Measurements from ENCODE around the gene SLC26A1. TPM values are rescaled to one million over a fixed set of nuclear protein-coding genes. Genes with fewer than 3 reads are reported as not detected.

The SLC26A1 gene
- total RNA-seq, 1 experiment from 2014 or later, result 0.16 TPM

- intact Hi-C loops (cut with micrococcal nuclease), result no loop called here
- CTCF ChIA-PET, result interaction anchor here (0.7 to 0.9 kb wide), 2 partner anchors 23 to 107 kb away, joined by 3 read pairs; no protein-coding TSS in a partner anchor
- H3K27ac Mint-ChIP-seq (ENCODE audit: low read depth, unreplicated experiment), result no peak overlapping the region
- TF ChIP-seq, protein P1, sequence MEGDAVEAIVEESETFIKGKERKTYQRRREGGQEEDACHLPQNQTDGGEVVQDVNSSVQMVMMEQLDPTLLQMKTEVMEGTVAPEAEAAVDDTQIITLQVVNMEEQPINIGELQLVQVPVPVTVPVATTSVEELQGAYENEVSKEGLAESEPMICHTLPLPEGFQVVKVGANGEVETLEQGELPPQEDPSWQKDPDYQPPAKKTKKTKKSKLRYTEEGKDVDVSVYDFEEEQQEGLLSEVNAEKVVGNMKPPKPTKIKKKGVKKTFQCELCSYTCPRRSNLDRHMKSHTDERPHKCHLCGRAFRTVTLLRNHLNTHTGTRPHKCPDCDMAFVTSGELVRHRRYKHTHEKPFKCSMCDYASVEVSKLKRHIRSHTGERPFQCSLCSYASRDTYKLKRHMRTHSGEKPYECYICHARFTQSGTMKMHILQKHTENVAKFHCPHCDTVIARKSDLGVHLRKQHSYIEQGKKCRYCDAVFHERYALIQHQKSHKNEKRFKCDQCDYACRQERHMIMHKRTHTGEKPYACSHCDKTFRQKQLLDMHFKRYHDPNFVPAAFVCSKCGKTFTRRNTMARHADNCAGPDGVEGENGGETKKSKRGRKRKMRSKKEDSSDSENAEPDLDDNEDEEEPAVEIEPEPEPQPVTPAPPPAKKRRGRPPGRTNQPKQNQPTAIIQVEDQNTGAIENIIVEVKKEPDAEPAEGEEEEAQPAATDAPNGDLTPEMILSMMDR (IDR thresholded peaks at IDR 0.05; ENCODE audit: unreplicated experiment), result no peak
- no peaks in the 10 kb centered on the region for H3K27me3 Mint-ChIP-seq (ENCODE audit: insufficient read depth, unreplicated experiment)
- no peak overlapping the region for H3K4me3 Mint-ChIP-seq (ENCODE audit: unreplicated experiment)
- no peaks in the 10 kb centered on the region for H3K4me1 Mint-ChIP-seq (ENCODE audit: insufficient read depth, unreplicated experiment)
- BruUV-seq (replicated peaks), result no TSS peak
- H3K36me3 Mint-ChIP-seq (ENCODE audit: insufficient read depth, unreplicated experiment), result no peaks in the 10 kb centered on the region
- no peaks in the 10 kb centered on the region for H3K9me3 Mint-ChIP-seq (ENCODE audit: unreplicated experiment)
- POLR2A ChIA-PET, result no interaction called here
- no peak for DNase-seq (ENCODE audit: unreplicated experiment)
Observed at GRCh38 chr4:948936-949300, 44.3 kb downstream of the SLC26A1 start.

DNA sequence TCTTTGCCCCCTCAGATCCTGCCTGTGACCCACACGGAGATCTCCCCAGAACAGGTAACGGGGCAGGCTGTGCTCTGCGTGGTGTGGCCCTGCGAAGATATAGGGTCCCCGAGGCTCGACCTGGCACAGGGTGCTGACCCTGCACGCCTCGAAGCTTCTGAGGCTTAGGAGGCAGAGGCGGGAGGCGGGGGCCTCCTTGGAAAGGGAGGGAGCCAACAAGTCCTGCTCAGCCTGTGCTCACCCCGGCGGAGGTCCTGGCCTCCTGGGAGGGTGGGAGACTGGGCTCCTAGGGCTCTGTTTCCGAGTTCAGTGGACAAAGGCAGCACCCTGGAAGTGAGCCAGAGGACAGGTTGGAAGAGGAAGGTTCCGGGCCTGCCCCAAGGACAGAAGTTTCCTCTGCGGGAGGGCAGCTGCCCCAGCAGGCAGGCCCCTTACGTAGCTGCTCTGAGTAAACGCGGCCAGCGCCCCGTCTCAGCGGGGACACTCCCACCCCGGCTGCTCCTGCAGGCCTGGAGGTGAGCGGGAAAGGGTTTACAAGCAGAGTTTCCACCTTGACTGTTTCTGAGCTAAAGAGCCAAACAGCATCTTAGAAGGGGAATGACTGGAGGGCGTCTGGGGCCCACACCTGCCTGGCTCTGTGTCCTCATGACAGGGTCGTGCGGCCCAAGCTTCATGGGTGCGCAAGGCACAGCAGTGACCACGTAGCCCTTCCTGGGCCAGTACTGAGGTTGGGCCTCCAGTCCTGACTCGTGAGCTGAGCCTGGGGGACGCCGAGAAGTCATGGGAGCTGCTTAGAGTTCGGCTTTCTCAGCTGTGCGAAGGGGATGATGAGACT, 44.9 kb downstream of the SLC26A1 start:
- ChIA-PET CTCF (interaction anchor here (0.7 to 0.9 kb wide), 2 partner anchors 22 to 108 kb away, joined by 3 read pairs; no protein-coding TSS in a partner anchor), POLR2A (no interaction called here)
- no peak overlapping the region for H3K4me3 Mint-ChIP-seq (ENCODE audit: unreplicated experiment)
- no peak overlapping the region for H3K27ac Mint-ChIP-seq (ENCODE audit: low read depth, unreplicated experiment)
- intact Hi-C loops (cut with micrococcal nuclease), result no loop called here
- TF ChIP-seq, protein P1 (IDR thresholded peaks at IDR 0.05; ENCODE audit: unreplicated experiment), result no peak
- H3K9me3 Mint-ChIP-seq (ENCODE audit: unreplicated experiment), result no peaks in the 10 kb centered on the region
- H3K27me3 Mint-ChIP-seq (ENCODE audit: insufficient read depth, unreplicated experiment), result no peaks in the 10 kb centered on the region
- no peak for DNase-seq (ENCODE audit: unreplicated experiment)
- no peaks in the 10 kb centered on the region for H3K4me1 Mint-ChIP-seq (ENCODE audit: insufficient read depth, unreplicated experiment)
- no TSS peak for BruUV-seq (replicated peaks)
- H3K36me3 Mint-ChIP-seq (ENCODE audit: insufficient read depth, unreplicated experiment), result no peaks in the 10 kb centered on the region

GRCh38 chr4:947491-947971, 45.7 kb downstream of the SLC26A1 start:
- H3K4me3 Mint-ChIP-seq (ENCODE audit: unreplicated experiment), result no peak overlapping the region
- POLR2A ChIA-PET, result no interaction called here
- CTCF ChIA-PET, result no interaction called here
- no peaks in the 10 kb centered on the region for H3K4me1 Mint-ChIP-seq (ENCODE audit: insufficient read depth, unreplicated experiment)
- no peaks in the 10 kb centered on the region for H3K27me3 Mint-ChIP-seq (ENCODE audit: insufficient read depth, unreplicated experiment)
- H3K27ac Mint-ChIP-seq (ENCODE audit: low read depth, unreplicated experiment), result no peak overlapping the region
- intact Hi-C loops (cut with micrococcal nuclease), result no loop called here
- BruUV-seq (replicated peaks), result no TSS peak
- H3K9me3 Mint-ChIP-seq (ENCODE audit: unreplicated experiment), result no peaks in the 10 kb centered on the region
- H3K36me3 Mint-ChIP-seq (ENCODE audit: insufficient read depth, unreplicated experiment), result no peaks in the 10 kb centered on the region
- TF ChIP-seq, protein P1 (IDR thresholded peaks at IDR 0.05; ENCODE audit: unreplicated experiment), result no peak
- no peak for DNase-seq (ENCODE audit: unreplicated experiment)

GRCh38 chr4:946517-947471, 46.4 kb downstream of the SLC26A1 start:
- H3K9me3 Mint-ChIP-seq (ENCODE audit: unreplicated experiment), result no peaks in the 10 kb centered on the region
- no peak overlapping the region for H3K27ac Mint-ChIP-seq (ENCODE audit: low read depth, unreplicated experiment)
- H3K27me3 Mint-ChIP-seq (ENCODE audit: insufficient read depth, unreplicated experiment), result no peaks in the 10 kb centered on the region
- BruUV-seq (replicated peaks), result no TSS peak
- POLR2A ChIA-PET, result no interaction called here
- no peaks in the 10 kb centered on the region for H3K4me1 Mint-ChIP-seq (ENCODE audit: insufficient read depth, unreplicated experiment)
- no peak overlapping the region for H3K4me3 Mint-ChIP-seq (ENCODE audit: unreplicated experiment)
- H3K36me3 Mint-ChIP-seq (ENCODE audit: insufficient read depth, unreplicated experiment), result no peaks in the 10 kb centered on the region
- TF ChIP-seq, protein P1 (IDR thresholded peaks at IDR 0.05; ENCODE audit: unreplicated experiment), result no peak
- CTCF ChIA-PET, result no interaction called here
- DNase-seq (ENCODE audit: unreplicated experiment), result no peak
- intact Hi-C loops (cut with micrococcal nuclease), result no loop called here
